Activated T-helper 17 cell treated with anti-CD3 and anti-CD28 coated beads, Interleukin-2, amount 50 U/mL, for 72 hours (primary cell): ENCODE results near the gene MAN2A2. TPM values are rescaled to one million over a fixed set of nuclear protein-coding genes. Genes with fewer than 3 reads are reported as not detected.

Experiments used
- ATAC-seq: fragments of 150-1000 bp; cut with Tn5 transposase; replicated peaks from 2 replicates; pipeline ENCODE4 v1.10.0; 2021; ENCODE audit warnings: mild to moderate bottlenecking, moderate library complexity
- H3K27ac Mint-ChIP-seq: one replicate; pipeline ENCODE4 v1.8.0; 2022; ENCODE audit warnings: mixed read lengths
- H3K27me3 Mint-ChIP-seq: one replicate; pipeline ENCODE4 v1.8.0; 2022; ENCODE audit warnings: mixed read lengths
- H3K36me3 Mint-ChIP-seq: one replicate; pipeline ENCODE4 v1.8.0; 2022; ENCODE audit warnings: low read depth, mild to moderate bottlenecking, mixed read lengths
- H3K4me1 Mint-ChIP-seq: one replicate; pipeline ENCODE4 v1.8.0; 2022; ENCODE audit warnings: mixed read lengths
- H3K4me3 Mint-ChIP-seq: one replicate; pipeline ENCODE4 v1.8.0; 2022; ENCODE audit warnings: mild to moderate bottlenecking, mixed read lengths
- H3K9me3 Mint-ChIP-seq: one replicate; pipeline ENCODE4 v1.8.0; 2022; ENCODE audit warnings: mixed read lengths
- total RNA-seq, 2 donors: library from RNA; stranded (reverse); gene quantifications; one replicate each; pipeline ENCODE4 v1.2.3, GENCODE V29; 2022

The MAN2A2 gene
- 100 to 1,000 TPM; 121 to 127 TPM for total RNA-seq

DNA sequence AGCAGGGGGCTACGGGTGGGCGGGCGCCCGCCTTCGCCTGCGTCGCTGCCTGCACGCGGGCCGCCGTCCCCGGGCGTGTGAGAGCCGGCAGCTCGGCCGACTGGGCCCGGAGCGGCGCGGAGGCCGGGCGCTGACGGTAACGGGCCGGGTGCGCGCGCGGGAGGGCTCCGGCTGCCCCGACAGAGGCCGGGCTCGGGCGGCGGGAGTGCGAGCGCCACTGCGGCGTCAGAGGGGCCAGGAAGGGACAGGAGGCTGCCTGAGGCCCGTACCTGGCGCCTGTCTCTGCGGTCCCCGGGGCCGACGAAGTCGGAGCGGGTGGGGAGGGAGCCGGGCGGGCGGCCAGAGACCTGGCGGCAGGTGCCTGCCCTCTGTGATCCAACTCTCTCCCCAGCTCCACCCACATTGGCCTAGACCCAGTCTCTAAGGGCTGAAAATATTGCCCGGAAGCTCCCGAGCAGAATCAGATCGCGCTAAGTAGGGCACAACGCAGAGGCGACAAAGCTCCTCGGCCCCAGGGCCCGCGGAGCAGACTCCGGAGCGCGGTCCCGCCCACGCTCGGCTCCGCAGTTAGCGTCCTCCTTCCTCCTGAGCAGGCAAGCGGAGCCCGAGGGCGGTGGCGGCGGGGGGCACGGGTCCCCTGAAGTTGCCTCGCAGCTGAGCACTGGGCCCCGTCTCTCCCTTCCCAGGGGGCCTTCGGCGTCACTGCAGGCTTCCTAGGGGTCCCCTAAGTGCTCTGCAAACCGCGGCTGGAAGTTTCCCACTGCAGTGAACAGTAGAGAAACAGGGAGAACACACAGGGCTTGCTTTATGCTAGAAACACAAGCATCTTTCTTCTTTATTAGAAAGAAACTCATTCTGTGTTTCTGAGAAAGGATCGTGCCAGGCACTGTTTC lies at the start of gene MAN2A2:
MAN2A2 (plus strand) TSS at position 463 of the 893 bp plus-strand sequence. CDS start 906 bp downstream, outside the sequence.
- peaks cover 18% of the 10 kb centered on the region for H3K4me1 Mint-ChIP-seq
- peak within 1 kb of the TSS; percentile 88 for H3K27ac Mint-ChIP-seq
- H3K4me3 Mint-ChIP-seq: peak within 1 kb of the TSS; percentile 89
- H3K36me3 Mint-ChIP-seq: peaks cover 53% of the 10 kb centered on the region
- no peaks in the 10 kb centered on the region for H3K9me3 Mint-ChIP-seq
- no peaks in the 10 kb centered on the region for H3K27me3 Mint-ChIP-seq
- ATAC-seq: peak; percentile 68

DNA sequence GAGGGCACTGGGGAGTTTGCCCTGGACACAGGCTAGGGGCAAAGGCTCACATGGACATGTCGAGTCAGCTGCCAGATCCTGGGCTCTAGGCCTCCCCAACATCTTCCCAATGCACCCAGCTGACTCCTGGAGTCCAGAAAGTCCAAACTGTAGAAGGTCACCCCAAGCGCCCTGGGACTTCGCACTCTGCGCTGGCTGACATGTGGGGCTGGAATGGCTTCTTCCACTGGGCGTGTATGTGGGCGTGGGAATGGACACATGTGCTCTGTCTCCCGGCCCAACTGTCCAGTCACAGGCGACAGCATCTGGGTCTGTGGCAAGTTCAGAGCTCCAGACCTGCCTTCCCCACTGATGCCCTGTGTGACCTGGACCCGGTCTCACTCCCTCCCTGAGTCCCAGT lies 48.0 kb upstream of the MAN2A2 start:
- Mint-ChIP-seq H3K9me3 (no peaks in the 10 kb centered on the region), H3K27ac (peak overlapping the region; percentile 65), H3K4me1 (peaks cover 61% of the 10 kb centered on the region), H3K4me3 (peak overlapping the region; percentile 86), H3K36me3 (peaks cover 51% of the 10 kb centered on the region), H3K27me3 (no peaks in the 10 kb centered on the region)
- ATAC-seq: no peak

DNA sequence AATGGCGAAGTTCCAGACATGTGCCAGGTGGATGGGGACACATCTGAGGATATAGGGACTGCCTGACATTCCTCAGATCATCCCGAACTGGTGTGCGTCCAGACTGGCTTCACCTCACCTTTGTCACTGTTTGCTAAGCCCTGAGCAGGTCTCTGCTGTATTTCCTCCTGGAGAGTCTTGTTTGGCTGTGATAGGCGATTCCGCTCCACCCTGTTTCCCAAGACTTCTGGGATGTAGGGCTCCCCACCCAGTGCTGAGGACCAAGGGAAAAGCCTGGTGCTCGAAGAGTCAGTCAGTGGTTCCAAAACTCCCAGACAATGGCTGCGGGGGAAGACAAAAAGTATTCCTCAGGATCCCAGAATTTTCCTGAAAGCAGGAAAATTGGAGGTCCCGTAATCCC lies 45.8 kb upstream of the MAN2A2 start:
- H3K4me1 Mint-ChIP-seq: peaks cover 49% of the 10 kb centered on the region
- no peak for ATAC-seq
- peaks cover 31% of the 10 kb centered on the region for H3K36me3 Mint-ChIP-seq
- H3K9me3 Mint-ChIP-seq: no peaks in the 10 kb centered on the region
- H3K27me3 Mint-ChIP-seq: no peaks in the 10 kb centered on the region
- peak overlapping the region; percentile 86 for H3K4me3 Mint-ChIP-seq
- peak overlapping the region; percentile 65 for H3K27ac Mint-ChIP-seq

DNA sequence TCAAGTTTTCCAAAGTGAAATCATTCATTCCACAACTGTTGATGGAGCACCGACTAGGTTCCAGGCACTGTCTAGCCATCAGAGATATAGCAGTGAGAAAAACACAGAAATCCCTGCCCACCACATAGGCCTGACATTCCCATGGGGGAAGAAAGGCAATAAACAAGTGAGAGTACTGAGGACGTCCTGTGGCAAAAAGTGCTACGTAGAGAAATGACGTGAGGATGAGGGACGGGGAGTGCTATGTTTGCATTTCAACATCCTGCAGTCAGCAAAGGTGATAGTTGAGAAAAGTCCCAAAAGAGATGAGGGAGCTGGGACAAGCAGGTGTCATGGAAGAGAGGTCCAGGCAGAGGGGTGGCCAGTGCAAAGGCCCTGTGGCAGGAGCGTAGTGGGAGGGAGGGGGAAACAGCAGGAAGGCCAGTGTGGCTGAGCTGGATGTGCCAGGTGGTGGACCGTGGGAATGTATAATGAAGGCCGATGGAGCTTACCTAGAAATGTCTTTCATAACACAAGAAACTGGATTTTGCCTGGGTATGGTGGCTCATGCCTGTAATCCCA lies 45.1 kb upstream of the MAN2A2 start:
- Mint-ChIP-seq H3K27me3 (no peaks in the 10 kb centered on the region), H3K36me3 (peaks cover 24% of the 10 kb centered on the region), H3K27ac (peak overlapping the region; percentile 65), H3K4me3 (peak overlapping the region; percentile 86), H3K4me1 (peaks cover 46% of the 10 kb centered on the region), H3K9me3 (no peaks in the 10 kb centered on the region)
- peak; percentile 13 for ATAC-seq

DNA sequence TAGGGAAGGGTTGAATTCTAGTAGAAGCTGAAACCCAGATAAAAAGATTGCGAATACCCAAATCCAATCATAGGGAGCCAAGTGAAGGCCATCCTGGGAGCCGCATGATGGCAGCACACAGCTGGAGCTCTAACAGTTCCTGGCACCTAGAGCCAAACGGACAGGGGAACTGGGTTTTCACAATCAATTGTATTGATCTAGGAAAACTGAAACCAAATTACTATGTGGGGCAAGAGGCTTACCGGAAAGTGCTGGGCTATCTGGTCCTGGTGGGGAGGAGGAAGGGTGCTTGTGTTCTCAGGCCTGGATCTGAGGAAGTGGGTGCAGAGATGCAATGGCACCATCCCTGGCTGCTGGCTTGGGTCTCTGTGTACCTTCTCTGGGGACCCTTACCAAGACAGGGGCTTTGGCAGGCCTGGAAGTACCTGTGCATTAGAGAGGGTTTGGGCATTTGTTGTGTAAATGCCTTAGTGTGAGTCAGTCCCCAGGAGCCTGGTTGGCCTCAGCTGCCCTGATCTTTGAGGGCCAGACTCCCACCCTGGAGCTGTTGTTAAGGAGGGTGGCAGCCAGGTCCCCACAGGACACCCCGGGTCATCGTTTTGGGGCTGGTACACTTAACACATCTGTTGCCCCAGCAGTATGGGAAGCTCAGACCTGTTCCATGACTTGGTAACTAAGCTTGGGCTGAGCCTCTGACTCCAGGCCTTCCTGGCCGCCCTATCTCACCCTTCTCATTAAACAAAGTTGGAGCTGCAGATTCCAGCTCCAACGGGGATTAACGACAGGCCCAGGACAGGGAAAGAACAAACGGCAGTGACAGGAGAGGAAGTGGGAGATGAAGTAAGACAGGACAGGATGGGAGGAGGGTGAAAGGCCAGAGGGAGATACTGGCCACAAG lies 43.6 kb upstream of the MAN2A2 start:
- peaks cover 49% of the 10 kb centered on the region for H3K4me1 Mint-ChIP-seq
- ATAC-seq: no peak
- H3K9me3 Mint-ChIP-seq: no peaks in the 10 kb centered on the region
- peak overlapping the region; percentile 78 for H3K27ac Mint-ChIP-seq
- H3K36me3 Mint-ChIP-seq: peaks cover 15% of the 10 kb centered on the region
- H3K4me3 Mint-ChIP-seq: peak overlapping the region; percentile 86
- no peaks in the 10 kb centered on the region for H3K27me3 Mint-ChIP-seq

- no peak overlapping the region for H3K27ac Mint-ChIP-seq
- peaks cover 41% of the 10 kb centered on the region for H3K4me1 Mint-ChIP-seq
- H3K9me3 Mint-ChIP-seq: no peaks in the 10 kb centered on the region
- no peaks in the 10 kb centered on the region for H3K27me3 Mint-ChIP-seq
- ATAC-seq: no peak
- peaks cover 11% of the 10 kb centered on the region for H3K36me3 Mint-ChIP-seq
- peak overlapping the region; percentile 48 for H3K4me3 Mint-ChIP-seq
These were observed 42.7 kb upstream of the MAN2A2 start for GRCh38 chr15:90860450-90860849.

DNA sequence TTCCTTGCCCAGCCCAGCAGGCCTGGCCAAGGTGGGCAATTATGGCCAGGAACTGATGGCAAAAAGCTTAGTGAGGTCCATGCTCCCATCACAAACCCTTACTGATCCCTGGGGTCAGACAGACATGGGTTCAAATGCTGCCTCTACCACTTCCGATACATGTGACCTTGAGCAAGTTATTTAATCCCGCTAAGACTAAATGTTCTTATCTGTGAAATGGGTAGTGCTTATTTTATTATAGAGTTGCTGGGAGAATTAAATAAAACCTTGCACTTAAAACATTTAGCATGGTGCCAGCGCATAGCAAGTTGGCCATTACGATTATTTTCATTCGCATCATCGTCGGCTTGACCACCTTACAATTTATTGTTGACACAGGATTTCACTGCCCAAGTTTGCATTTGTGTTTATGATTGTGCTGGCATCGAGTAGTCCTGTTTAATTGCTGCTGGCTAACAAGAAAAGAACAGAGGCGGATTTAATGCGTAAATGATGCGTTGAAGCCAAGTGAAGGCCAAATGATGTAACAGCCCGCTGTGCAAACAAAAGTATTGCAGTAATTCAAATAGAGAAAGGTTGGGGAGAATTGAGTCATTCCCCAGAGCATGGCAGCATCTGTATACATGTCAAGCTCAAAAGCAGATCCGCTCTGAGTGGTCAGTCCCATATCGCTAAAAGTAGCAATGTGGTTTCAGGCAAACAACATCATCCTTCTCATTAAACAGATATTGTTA lies 42.0 kb upstream of the MAN2A2 start:
- H3K4me1 Mint-ChIP-seq: peaks cover 45% of the 10 kb centered on the region
- peak; percentile 25 for ATAC-seq
- peak overlapping the region; percentile 48 for H3K4me3 Mint-ChIP-seq
- no peak overlapping the region for H3K27ac Mint-ChIP-seq
- peaks cover 10% of the 10 kb centered on the region for H3K36me3 Mint-ChIP-seq
- no peaks in the 10 kb centered on the region for H3K27me3 Mint-ChIP-seq
- no peaks in the 10 kb centered on the region for H3K9me3 Mint-ChIP-seq

DNA sequence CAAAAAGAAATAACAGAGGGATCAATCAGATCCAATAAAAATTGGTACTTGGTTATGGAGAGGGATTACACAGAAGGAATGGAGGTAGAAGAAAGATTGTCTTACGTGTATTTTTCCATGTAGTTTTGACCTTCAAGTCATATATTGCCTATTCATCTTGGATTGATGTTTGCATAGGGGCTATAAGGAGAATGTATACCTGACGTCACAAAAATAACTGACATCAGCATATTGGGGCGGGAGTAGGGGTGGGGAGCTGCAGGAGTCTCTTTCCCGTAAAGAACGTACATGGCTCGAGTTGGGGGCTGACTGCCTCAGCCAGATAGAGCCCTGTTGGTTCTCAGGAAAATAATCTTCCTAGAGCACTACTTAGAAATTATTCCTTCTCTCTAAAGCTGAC lies 40.6 kb upstream of the MAN2A2 start:
- H3K9me3 Mint-ChIP-seq: no peaks in the 10 kb centered on the region

DNA sequence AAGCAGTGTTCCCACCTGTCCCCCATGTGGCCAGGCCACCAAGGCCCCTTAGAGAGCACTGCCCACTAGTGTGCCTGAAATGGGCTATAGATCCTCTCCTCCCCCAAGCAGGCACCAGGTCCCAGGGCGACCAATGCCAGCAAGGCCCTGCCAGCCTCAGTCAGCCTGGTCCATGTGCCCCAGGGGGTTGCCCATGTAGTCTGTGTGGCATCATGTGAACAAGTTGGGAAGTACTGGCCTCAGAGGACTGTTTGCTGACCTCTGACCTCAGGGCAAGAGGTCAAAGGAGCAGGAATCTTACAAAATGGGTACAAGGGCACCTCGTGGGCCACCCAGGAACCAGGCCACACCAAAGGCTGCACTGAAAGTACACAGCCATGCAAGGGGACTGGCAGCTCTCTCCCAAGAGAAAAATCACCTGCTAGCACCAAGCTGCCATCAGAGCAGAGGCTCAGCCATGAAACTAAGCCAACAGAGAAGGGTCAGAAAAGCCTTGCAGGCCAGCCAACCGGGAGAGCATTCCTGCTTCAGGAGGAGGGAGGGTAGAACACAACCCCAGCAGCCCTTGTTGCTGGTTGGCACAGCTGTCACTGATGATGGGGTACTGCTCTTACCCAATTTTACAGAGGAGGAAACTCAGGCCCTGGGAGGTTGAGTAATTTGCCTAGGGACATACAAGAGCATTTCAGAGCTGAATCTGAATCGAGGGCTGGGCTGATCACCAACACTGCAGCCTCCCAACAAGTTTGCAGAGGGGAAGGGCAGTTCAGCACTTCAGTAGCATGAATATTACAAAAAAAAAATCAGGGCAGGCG lies 39.9 kb upstream of the MAN2A2 start:
- H3K27me3 Mint-ChIP-seq: no peaks in the 10 kb centered on the region
- H3K4me1 Mint-ChIP-seq: peaks cover 39% of the 10 kb centered on the region
- no peak for ATAC-seq
- peak overlapping the region; percentile 80 for H3K27ac Mint-ChIP-seq
- no peaks in the 10 kb centered on the region for H3K9me3 Mint-ChIP-seq
- peak overlapping the region; percentile 65 for H3K4me3 Mint-ChIP-seq
- peaks cover 4% of the 10 kb centered on the region for H3K36me3 Mint-ChIP-seq

More for the DNA sequence above, 40.6 kb upstream of the MAN2A2 start:
- peaks cover 41% of the 10 kb centered on the region for H3K4me1 Mint-ChIP-seq
- H3K36me3 Mint-ChIP-seq: no peaks in the 10 kb centered on the region
- no peak for ATAC-seq
- no peak overlapping the region for H3K4me3 Mint-ChIP-seq
- H3K27me3 Mint-ChIP-seq: no peaks in the 10 kb centered on the region
- H3K27ac Mint-ChIP-seq: no peak overlapping the region

DNA sequence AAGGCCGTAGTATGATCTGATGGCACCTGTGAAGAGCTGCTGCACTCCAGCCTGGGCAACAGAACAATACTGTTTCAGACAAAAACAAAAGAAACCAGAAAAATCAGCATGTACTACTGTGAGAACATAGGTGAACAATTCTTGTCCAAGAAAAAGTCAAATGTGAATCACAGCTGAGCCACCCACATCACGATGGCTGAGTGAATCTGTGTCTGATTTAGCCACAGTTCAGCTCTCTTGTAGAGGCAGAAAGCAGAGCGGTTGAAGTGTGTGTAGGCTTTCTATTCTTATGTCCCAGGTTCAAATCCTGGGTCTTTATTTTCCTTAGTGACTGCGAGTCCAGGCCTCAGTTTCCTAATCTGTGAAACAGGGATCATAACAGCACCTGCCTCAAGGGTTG lies 39.1 kb upstream of the MAN2A2 start:
- Mint-ChIP-seq H3K36me3 (peaks cover 12% of the 10 kb centered on the region), H3K27ac (peak overlapping the region; percentile 80), H3K27me3 (no peaks in the 10 kb centered on the region), H3K4me3 (peak overlapping the region; percentile 65), H3K9me3 (no peaks in the 10 kb centered on the region), H3K4me1 (peaks cover 43% of the 10 kb centered on the region)
- ATAC-seq: peak; percentile 82

DNA sequence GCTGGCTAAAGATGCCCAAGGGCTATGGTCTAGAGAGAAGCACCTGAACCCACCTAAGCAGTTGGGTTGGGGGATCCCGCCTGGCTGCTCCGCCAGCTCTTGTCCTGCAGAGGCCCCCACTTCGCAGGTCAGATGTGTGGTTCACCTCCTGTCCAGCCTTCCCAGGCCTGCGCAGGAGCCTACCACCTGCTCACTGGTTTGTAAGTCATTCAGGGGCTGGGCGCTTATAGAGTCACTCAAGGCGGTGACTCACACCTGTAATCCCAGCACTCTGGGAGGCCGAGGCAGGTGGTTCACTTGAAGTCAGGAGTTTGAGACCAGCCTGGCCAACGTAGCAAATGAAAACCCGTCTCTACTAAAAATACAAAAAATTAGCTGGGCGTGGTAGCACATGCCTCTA lies 38.6 kb upstream of the MAN2A2 start:
- H3K27ac Mint-ChIP-seq: no peak overlapping the region

DNA sequence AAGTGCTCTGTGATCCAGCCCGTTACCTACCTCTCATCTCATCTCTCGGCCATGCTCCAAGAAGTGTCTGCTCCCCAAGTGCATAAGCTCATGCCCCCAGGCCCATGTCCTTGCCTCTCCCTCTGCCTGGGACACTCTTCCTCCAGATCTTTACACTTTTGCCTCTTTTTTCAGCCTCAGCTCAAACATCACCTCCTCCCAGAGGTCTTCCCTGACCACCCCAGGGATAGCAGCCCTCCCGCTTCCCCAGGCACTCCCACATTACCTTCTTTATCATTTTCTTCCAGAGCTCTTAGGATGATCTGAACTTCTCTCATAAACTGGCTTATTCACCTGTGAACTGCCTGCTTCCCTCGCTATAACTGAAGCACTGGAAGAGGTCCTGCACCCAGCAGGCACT lies 37.4 kb upstream of the MAN2A2 start:
- Mint-ChIP-seq H3K9me3 (no peaks in the 10 kb centered on the region), H3K4me1 (peaks cover 33% of the 10 kb centered on the region), H3K27ac (no peak overlapping the region), H3K27me3 (no peaks in the 10 kb centered on the region), H3K36me3 (peaks cover 29% of the 10 kb centered on the region), H3K4me3 (peak overlapping the region; percentile 2)
- no peak for ATAC-seq

More for the DNA sequence above, 38.6 kb upstream of the MAN2A2 start:
- peak overlapping the region; percentile 65 for H3K4me3 Mint-ChIP-seq
- no peaks in the 10 kb centered on the region for H3K27me3 Mint-ChIP-seq
- H3K4me1 Mint-ChIP-seq: peaks cover 38% of the 10 kb centered on the region
- H3K36me3 Mint-ChIP-seq: peaks cover 17% of the 10 kb centered on the region
- ATAC-seq: peak; percentile 39
- H3K9me3 Mint-ChIP-seq: no peaks in the 10 kb centered on the region

DNA sequence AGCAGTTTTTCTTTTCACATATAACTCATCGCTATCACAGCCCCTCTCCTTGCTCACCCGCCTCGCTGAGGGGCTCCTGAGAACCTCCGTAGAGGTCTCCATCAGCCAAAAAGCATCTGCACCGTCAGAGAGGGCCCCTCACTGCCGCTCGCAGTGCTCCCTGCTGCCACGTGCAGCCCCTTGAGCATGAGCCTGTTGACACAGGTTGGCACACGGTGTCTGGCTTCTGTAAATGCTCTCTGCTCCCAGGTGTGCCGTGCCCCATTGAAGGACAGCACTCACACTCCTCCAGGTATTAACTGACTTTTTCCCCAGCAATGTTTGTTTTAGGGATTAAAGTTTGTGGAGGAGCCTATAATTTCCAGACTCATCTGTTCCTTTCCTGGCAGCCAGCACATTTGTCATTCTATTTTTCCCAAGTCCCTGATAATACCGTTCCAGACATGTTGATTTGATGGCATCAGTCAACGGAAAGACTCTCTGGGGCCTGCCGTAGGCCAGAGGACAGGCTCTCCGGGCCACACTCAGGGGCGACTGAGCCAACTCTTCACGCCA lies 36.9 kb upstream of the MAN2A2 start:
- no peak for ATAC-seq
- peaks cover 31% of the 10 kb centered on the region for H3K4me1 Mint-ChIP-seq
- H3K27me3 Mint-ChIP-seq: no peaks in the 10 kb centered on the region
- no peaks in the 10 kb centered on the region for H3K9me3 Mint-ChIP-seq
- H3K4me3 Mint-ChIP-seq: peak overlapping the region; percentile 2
- H3K27ac Mint-ChIP-seq: no peak overlapping the region
- peaks cover 34% of the 10 kb centered on the region for H3K36me3 Mint-ChIP-seq
